GM21717 (cell line): ENCODE measurements around the gene CUZD1.

Source experiments
- ATAC-seq: cut with Tn5 transposase; IDR thresholded peaks from one replicate; pipeline ENCODE4 v1.9.1; 2021; ENCODE audit warnings: mild to moderate bottlenecking, moderate library complexity; ENCODE audit not compliant: unreplicated experiment

CUZD1 gene

GRCh38 chr10:122821808-122822207, 23.8 kb downstream of the CUZD1 start:
- no peak for ATAC-seq

- no peak for ATAC-seq
These were observed 30.2 kb downstream of the CUZD1 start for GRCh38 chr10:122815458-122815857.

- no peak for ATAC-seq
These were observed 31.2 kb downstream of the CUZD1 start for GRCh38 chr10:122814493-122814892.

- ATAC-seq = no peak
These were observed 32.9 kb downstream of the CUZD1 start for GRCh38 chr10:122812751-122813150.

GRCh38 chr10:122802282-122802681, 43.4 kb downstream of the CUZD1 start:
- no peak for ATAC-seq

- no peak for ATAC-seq
These were observed 46.9 kb downstream of the CUZD1 start for GRCh38 chr10:122798704-122799231.

GRCh38 chr10:122796796-122797195, 48.9 kb downstream of the CUZD1 start:
- ATAC-seq = no peak

- ATAC-seq = no peak
These were observed 49.7 kb downstream of the CUZD1 start for GRCh38 chr10:122795924-122796323.

- ATAC-seq = no peak
These were observed 59.4 kb downstream of the CUZD1 start for GRCh38 chr10:122786269-122786668.

GRCh38 chr10:122782911-122783310, 62.7 kb downstream of the CUZD1 start:
- no peak for ATAC-seq
